HG03175 (cell line): ENCODE data around the gene ZC3H12D.
"Not testable (repeated sequence)": the region's sequence is repeated elsewhere in the genome, so short reads cannot be mapped to it uniquely, and the experiment has no call there.

Source experiments
- ATAC-seq: cut with Tn5 transposase; IDR thresholded peaks from one replicate; pipeline ENCODE4 v1.9.1; 2021; ENCODE audit warnings: mild to moderate bottlenecking, moderate library complexity; ENCODE audit not compliant: unreplicated experiment

Gene ZC3H12D

DNA sequence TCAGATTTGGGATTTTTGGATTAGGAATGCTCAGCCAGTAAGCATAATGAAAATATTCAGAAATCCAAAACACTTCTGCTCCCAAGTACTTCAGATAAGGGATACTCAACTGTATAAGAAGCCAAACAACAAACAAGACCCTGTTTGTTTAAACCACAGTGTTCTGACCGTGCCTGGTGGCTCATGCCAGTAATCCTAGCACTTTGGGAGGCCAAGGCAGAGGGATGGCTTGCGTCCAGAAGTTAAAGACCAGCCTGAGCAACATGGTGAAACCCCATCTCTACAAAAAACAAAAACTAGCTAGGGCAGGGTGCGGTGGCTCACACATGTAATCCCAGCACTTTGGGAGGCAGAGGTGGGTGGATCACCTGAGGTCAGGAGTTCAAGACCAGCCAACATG lies 24.6 kb downstream of the ZC3H12D start:
- not testable (repeated sequence) for ATAC-seq

- no peak for ATAC-seq
These were observed 25.1 kb downstream of the ZC3H12D start for GRCh38 chr6:149459761-149460160.

DNA sequence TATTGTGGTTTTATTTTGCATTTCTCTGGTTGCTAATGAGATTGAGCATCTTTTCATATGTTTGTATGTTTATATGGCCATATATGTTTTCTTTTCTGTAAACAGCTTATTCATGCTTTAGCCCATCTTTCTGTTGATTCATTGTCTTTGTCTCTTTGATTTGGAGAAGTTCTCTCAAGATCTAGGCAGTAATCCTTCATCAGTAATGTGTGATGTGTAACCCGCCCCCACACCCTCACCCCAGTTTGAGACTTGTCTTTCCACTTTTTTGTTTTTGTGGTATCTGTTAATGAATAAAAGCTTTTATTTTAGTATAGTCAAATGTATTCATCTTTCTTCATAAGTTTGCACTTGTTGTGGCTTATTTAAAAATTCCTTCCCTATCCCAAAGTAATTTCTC lies 26.0 kb downstream of the ZC3H12D start:
- ATAC-seq: no peak

DNA sequence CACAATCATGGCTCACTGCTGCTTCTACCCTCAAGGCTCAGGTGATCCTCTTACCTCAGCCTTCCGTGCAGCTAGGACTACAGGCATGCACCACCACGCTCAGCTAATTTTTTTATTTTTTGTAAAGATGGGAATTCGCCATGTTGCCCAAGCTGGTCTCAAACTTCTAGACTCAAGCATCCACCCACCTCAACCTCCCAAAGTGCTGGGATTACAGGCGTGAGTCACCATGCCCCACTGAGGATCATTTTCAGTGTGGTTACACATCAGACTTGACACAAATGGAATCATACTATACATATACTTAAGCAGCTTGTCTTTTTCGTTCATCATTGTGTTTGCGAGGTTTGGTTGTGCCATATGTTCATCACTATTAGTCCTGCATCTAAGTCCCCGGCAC lies 26.6 kb downstream of the ZC3H12D start:
- ATAC-seq: no peak

DNA sequence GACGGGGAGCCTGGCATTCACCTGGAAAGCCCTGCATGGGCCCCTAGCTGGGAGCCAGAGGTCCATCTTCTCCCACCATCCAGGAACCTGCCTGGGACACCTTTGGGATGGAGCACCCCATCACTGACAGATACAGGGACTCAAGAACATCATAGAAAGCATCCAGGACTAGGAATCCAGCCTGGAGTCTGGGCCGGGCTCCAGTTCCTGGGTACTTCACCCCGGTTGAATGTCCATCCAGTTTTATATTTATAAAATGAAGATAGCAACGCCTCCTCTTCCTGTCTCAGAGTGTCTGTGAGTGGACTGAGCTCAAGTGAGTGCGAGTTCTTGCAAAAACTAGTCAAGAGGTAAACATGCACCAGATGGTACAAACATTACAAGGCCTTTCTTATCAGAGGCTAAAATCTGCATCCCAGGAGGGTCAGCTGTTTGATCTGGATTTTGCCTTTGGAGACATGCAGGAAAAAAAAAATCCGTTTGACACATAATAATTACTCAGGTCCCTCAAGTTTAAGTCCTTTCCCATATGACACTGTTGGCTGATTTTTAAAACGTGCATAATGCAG lies 27.4 kb downstream of the ZC3H12D start:
- no peak for ATAC-seq

DNA sequence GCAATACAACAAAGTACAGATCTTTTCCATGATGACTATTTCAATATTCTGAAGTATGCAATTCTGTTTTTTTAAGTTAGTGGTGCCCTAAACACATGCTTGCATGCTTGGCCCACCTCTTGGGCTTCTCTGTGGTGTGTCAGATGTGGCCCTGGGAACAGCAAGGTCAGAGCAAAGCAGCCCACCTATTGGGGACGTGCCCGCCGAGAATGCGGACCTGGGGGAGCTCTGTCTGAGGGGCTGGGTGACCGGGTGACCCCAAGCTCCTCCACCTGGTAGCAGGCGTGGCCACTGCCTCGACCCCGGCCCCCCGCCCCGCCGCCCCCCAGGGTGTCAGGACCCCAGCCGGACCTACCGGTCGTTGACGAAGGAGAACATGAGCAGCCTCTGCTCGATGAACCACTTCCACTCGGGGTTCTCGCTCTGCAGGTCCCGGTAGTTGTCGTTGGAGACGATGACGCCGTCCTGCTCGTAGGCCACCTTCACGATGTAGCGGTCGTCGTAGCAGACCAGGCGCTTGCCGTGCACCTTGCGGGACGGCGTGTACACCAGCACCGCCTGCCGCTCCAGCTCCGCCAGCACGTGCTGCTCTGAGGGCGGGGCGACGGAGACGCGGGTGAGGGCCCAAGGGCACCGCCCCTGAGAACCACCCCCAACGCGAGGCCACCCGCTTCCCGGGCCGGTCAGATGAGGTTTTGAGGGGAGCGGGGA lies 28.3 kb downstream of the ZC3H12D start:
- ATAC-seq: no peak

DNA sequence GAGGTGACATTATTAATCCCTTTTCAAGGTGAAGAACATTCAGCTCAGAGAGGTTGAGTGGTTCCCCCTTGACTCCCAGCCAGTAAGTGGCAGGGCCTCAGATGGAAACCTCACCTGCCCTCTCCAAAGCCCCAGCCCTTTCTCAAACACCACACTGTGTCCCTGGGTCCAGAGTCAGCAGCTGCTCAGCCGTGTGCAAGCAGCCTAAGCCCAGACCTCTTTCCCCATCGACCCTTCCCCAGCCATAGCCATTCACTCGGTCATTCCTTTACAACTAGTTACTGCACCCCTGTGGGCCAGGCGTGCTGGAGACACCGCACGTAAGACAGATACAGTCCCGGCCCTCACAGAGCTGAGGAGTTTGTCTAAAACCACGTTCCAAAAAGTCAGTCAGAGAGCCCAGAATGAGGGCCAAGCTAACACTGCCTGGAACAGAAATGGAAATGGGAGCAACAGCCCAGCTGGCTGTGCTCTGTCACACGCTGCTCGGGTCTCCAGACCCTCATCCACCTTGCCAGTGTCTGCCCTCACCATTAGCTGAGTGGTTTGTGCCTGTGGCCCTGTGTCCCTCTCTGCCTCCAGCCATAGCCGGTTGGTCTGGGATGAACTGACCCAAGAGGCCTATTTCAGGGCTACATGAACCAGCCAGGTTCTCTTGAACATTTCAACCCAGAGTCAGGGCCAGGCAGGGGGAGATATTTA lies 29.6 kb downstream of the ZC3H12D start:
- ATAC-seq: no peak

DNA sequence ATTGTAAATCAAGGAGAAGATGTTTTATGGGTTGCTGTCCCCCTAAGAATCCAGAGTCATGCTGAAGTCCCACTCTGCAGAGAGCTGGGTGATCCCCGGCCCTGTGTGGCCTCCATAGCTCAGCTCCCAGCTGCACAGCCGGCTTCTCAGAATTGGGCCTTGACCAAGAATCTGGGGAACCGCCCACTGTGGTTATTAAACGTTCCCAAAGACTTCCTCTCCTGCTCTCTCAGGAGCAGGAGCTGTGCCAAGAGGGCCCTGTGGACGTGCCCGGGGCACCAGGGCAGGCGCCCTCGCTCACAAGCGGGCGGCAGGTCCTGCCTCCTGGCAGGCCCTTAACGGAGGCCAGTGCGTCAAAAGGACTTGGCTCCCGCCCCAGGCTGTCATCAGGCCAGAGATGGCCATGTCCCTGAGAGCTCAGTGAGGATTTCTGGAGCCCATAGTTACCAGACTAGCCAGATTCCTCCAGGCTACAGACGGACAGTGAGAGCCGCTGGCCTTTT lies 30.4 kb downstream of the ZC3H12D start:
- no peak for ATAC-seq

DNA sequence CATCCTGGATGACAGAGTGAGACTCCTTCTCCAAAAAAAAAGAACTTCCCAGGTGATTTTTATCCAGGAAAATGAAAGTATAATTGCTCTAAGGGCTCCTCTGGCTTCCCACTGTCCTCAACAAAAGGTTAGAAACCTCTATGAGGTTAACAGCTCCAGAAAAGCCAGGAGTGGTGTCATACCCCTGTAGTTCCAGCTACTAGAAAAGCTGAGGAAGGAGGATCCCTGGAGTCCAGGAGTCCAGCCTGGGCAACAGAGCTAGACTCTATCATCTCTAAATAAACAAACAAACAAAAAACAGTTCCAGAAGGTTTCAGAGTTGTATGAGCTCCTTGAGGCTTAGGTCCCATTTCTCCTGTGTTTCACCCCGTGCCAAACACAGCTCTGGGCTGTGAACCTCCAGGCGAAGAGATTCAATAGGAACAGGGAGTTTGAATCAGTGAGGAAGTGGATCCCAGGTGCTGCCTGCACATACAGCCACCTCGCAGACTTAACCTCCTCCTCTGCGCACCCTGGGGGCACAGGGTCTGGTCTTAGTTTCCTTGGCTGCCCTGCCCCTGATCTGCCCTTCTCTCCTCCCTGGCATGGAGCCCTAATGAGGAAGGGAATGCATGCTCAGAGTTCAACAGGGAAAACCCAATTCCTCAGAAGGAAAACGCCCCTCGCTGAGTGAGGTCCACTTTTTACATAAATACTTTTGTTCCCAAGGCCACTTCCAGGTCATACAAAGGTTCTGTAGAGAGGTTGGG lies 31.0 kb downstream of the ZC3H12D start:
- ATAC-seq: no peak

GRCh38 chr6:149452037-149452939 lies 32.5 kb downstream of the ZC3H12D start:
- no peak for ATAC-seq

- ATAC-seq: no peak
These were observed 33.3 kb downstream of the ZC3H12D start for GRCh38 chr6:149451376-149452036.

DNA sequence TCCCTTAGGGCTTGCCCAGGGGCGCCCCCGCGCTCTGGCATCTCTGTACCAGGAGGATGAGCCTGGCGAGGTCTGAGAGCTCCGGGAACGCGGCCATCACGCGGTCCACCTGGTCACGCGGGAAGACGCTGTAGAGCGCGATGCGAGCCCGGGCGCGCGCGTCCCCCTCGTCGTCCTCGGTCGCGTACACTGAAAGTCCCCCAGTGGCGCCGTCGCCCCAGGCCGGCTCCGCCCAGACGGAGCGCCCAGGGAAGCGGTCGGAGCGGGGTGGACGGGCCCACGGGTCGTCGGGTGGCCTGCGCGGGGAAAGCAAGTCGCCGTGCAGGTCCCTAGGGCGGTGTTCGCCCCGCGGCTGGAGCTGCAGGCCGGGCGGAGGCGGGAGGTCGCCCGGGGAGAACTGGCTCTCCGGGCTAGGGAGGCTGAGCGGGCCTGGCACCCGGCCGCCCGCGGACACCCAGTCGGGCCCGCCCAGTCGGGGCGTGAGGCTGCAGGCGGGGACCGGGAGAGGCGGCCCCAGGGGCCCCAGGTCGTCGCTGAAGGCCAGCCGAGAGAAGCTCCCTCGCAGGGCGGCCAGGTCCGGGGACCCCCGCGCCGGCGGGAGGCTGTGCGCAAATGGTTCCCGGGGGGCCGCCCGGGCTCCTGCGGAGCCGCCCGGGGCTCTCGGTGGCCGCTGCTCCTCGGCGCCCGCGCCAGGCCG lies 34.0 kb downstream of the ZC3H12D start:
- no peak for ATAC-seq

DNA sequence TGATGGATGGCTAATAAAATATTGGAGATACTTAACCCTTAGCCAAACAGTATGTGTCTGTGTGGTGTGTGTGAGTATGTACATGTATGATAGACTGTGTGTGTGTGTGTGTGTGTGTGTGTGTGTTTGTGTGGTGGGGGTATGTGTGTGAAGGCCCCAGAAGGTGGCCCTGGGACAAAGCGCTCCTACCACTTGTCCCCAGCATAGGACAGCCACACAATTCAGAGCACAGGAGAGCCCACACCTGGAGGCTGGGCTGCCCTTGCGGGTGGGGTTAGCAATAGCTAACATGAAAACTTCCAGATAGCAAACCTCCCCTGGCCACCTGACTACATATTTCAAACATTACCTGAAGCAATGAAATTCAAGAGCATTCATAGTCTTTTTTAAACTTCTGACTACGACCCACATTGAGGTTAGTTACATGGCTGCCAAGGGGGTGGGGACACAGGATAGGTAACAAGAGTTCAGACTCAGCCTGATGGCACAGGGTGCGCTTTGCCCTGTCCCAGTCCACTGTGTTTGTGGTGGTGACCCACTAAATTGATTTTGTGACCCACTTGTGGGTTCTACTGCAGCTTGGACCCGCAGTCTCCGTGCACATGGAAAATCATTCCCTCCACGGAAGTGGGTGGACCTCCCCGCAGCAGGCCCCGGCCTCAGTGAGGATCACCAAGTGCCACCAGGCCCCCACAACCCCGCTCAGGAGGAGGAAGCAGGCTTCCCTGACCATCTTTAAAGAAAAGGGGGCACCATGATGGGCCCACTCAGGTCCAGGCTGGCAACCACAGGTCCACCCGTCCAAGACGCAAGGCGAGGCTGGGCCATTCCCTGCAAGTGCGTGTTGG lies 34.8 kb downstream of the ZC3H12D start:
- no peak for ATAC-seq

DNA sequence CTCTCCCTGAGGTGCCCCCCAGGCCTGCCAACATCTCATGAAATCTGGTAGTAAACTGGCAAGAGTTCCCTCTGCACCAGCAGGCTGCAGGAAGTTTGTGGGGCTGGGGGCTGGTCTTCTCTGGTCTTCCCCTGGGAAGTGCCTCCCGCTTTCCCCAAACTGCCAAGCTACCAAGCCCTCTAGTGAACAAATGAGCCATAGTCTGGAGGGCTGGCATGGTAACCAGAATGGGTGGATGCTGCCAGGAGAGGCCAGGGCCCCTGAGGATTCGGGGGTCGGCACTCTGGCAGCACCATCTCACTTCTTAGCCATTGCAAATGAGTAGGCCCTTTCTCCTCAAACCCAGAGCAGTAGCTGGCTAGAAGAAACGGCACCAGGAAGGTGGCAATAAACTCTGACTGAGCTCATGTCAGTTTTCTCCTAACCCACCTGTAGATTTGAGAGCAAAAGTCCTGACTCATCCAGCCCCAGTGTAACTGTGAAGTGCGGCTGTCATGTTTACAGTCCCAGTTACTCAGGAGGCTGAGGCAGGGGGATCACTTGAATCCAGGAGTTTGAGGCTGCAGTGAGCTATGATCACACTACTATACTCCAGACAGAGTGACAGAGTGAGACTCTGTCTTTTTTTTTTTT lies 35.9 kb downstream of the ZC3H12D start:
- no peak for ATAC-seq

DNA sequence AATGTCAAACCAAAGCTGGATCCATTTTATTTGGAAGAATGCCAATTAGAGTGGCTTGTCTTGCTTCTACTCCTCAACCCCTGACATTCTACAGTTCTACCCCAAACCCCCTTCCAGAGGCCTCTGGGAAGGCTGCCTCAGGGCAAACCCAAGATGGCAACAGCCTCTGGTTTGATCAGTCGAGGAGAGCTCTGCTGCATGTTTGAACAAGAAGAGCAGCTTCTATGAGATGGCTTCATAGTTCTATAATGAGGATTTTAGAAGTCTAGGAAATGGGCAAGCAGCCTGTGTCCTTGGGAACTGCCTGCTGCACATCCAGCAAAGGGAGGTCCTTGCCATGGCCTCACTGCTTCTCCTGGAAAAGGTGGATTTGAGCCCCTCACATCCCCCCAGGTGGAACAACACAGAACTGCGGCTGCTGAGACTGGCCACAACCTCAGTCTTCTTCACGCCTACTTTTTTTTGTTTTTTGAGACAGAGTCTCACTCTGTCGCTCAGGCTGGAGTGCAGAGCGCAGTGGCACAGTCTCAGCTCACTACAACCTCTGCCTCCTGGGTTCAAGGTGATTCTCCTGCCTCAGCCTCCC lies 37.9 kb downstream of the ZC3H12D start:
- ATAC-seq: no peak

DNA sequence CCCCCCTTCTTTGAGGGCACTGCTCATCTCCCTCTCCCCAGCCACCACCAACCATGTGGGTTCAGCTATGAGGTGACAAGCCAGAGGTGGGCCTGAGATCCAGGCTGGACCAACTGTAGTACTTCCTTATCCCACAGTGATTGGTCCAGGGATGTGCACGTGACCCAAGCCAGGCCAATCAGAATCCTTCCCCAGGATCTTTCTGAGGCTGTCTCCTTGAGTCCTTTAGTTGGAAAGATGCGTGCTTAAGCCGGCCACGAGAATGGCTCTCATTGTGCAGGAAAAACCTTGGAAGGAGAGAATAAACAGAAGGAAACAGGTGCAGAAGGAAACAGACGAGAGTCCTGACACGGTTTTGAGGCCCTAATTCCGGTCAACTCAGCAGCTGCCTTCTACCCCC lies 39.2 kb downstream of the ZC3H12D start:
- no peak for ATAC-seq

GRCh38 chr6:149445095-149445466 lies 39.7 kb downstream of the ZC3H12D start:
- no peak for ATAC-seq
